Measurements from ENCODE around the gene GPATCH2L.

DNA sequence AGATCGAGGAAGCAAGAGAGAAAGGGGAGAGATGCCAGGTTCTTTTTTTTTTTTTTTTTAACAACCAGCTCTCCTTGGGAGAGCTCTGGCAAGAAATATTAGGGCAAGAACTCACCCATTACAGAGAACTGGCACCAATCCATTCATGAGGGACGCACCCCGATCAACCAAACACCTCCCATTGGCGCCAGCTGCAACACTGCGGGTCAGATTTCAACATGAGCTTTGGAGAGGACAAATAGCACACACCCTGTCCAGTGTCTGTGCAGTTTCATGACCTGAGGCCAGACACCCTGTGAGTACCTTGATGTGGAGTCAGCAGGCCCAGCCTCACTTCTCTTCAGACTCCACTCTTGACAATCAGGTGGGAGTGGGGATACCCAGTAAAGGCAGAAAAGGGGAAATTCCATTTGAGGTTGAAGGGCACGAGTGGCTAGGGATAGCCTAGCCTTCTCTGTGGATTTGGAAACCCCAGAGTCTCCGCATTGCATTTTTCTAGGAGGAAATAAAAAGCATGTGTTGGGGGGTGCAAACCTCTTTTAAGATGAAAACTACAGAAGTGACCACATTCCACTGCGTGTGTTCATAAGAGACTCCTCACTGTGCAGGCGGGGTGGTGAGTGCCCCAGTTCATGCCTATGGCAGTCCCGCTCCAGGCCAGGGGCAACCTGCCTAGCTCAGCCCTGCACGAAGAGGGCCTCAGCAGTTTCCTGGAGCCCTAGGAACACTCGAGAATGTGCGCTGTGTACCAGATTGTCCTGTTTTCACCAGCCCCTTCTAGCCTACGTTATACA is 42.4 kb upstream of the GPATCH2L start:
- TF ChIP-seq, protein P1, sequence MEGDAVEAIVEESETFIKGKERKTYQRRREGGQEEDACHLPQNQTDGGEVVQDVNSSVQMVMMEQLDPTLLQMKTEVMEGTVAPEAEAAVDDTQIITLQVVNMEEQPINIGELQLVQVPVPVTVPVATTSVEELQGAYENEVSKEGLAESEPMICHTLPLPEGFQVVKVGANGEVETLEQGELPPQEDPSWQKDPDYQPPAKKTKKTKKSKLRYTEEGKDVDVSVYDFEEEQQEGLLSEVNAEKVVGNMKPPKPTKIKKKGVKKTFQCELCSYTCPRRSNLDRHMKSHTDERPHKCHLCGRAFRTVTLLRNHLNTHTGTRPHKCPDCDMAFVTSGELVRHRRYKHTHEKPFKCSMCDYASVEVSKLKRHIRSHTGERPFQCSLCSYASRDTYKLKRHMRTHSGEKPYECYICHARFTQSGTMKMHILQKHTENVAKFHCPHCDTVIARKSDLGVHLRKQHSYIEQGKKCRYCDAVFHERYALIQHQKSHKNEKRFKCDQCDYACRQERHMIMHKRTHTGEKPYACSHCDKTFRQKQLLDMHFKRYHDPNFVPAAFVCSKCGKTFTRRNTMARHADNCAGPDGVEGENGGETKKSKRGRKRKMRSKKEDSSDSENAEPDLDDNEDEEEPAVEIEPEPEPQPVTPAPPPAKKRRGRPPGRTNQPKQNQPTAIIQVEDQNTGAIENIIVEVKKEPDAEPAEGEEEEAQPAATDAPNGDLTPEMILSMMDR (optimal IDR thresholded peaks at IDR 0.05 in 1 of 3, IDR thresholded peaks at IDR 0.05 in 1 of 3, conservative IDR thresholded peaks at IDR 0.05 in 1 of 3; ENCODE audit: extremely low read depth in 1 of 3, insufficient read depth in 2 of 3, low read length in 3 of 3): no peak
- TF ChIP-seq EZH2 (IDR thresholded peaks at IDR 0.05; ENCODE audit: low read length): no peak
